Measurements from ENCODE around the gene MYO7B.

The MYO7B gene

GRCh38 chr2:127640082-127641072 is 104.9 kb downstream of the MYO7B start:
- peak; percentile 21 for DNase-seq

- no peak for DNase-seq
These were observed 105.7 kb downstream of the MYO7B start for GRCh38 chr2:127641133-127641532.

- no peak for DNase-seq
These were observed 106.5 kb downstream of the MYO7B start for GRCh38 chr2:127641846-127642507.

- DNase-seq = no peak
These were observed 107.4 kb downstream of the MYO7B start for GRCh38 chr2:127642706-127643438.

- no peak for DNase-seq
These were observed 108.1 kb downstream of the MYO7B start for GRCh38 chr2:127643439-127644065.

- DNase-seq = no peak
These were observed 108.9 kb downstream of the MYO7B start for GRCh38 chr2:127644066-127645025.

GRCh38 chr2:127645026-127645394 is 109.5 kb downstream of the MYO7B start:
- no peak for DNase-seq

GRCh38 chr2:127645395-127646291 is 110.2 kb downstream of the MYO7B start, which contains the start of gene GPR17:
Gene GPR17, plus strand, starts transcription at chr2:127646153. Its CDS starts 4,583 bp downstream, at chr2:127650736.
- no peak for DNase-seq

GRCh38 chr2:127646487-127647241 is 111.2 kb downstream of the MYO7B start:
- no peak for DNase-seq

- no peak for DNase-seq
These were observed 112.0 kb downstream of the MYO7B start for GRCh38 chr2:127647242-127648190.

- no peak for DNase-seq
These were observed 112.8 kb downstream of the MYO7B start for GRCh38 chr2:127648321-127648720.

- no peak for DNase-seq
These were observed 113.7 kb downstream of the MYO7B start for GRCh38 chr2:127649100-127649611.

GRCh38 chr2:127649684-127650040 is 114.2 kb downstream of the MYO7B start:
- DNase-seq = peak; percentile 71

GRCh38 chr2:127650041-127650784 is 114.7 kb downstream of the MYO7B start:
- DNase-seq = no peak

- no peak for DNase-seq
These were observed 115.4 kb downstream of the MYO7B start for GRCh38 chr2:127650785-127651380.

GRCh38 chr2:127651381-127651809 is 115.9 kb downstream of the MYO7B start:
- DNase-seq = no peak

- DNase-seq = no peak
These were observed 116.6 kb downstream of the MYO7B start for GRCh38 chr2:127651971-127652550.

All from NCI-H2107 (cell line).